Neural cell (in vitro differentiated cells): ENCODE data around the gene CDON. TPM values are rescaled to one million over a fixed set of nuclear protein-coding genes. Genes with fewer than 3 reads are reported as not detected.

Experiments used
- H2AFZ ChIP-seq: fragments of 200-600, 300-800 bp; sonication (generic), shearing (Covaris generic); 2 replicates; pipeline ENCODE4 v1.6.0; 2014; ENCODE audit warnings: low read depth, mild to moderate bottlenecking, antibody characterized with exemption, low read length, moderate library complexity
- H3F3A ChIP-seq: fragments of 200-600 bp; shearing (Covaris generic); 2 replicates; pipeline ENCODE4 v1.6.1; 2016; ENCODE audit warnings: mild to moderate bottlenecking, moderate library complexity, mixed read lengths, antibody characterized with exemption, low read length; ENCODE audit not compliant: insufficient read depth, poor library complexity, severe bottlenecking
- H3K27ac ChIP-seq: fragments of 200-600, 300-800 bp; sonication (generic), shearing (Covaris generic); 2 replicates; pipeline ENCODE4 v1.5.1; 2014; ENCODE audit warnings: mild to moderate bottlenecking, low read length, moderate library complexity
- H3K27me3 ChIP-seq: fragments of 300-800, 200-600 bp; sonication (generic), shearing (Covaris generic); 2 replicates; pipeline ENCODE4 v1.6.0; 2014; ENCODE audit warnings: mild to moderate bottlenecking, low read depth, low read length, moderate library complexity; ENCODE audit not compliant: insufficient read depth
- H3K36me3 ChIP-seq: fragments of 300-800, 200-600 bp; sonication (generic), shearing (Covaris generic); 2 replicates; pipeline ENCODE4 v1.5.1; 2014; ENCODE audit warnings: mild to moderate bottlenecking, antibody characterized with exemption, low read length, moderate library complexity; ENCODE audit not compliant: insufficient read depth
- H3K4me2 ChIP-seq: fragments of 300-800, 200-600 bp; sonication (generic), shearing (Covaris generic); 2 replicates; pipeline ENCODE4 v1.6.0; 2014; ENCODE audit warnings: mild to moderate bottlenecking, low read length
- H3K4me3 ChIP-seq: fragments of 300-800, 200-600 bp; sonication (generic), shearing (Covaris generic); 2 replicates; pipeline ENCODE4 v1.5.1; 2014; ENCODE audit warnings: mild to moderate bottlenecking, low read length, moderate library complexity
- H3K79me2 ChIP-seq: fragments of 200-600 bp; shearing (Covaris generic); replicated peaks from 2 replicates; pipeline ENCODE4 v1.6.0; 2014; ENCODE audit warnings: mild to moderate bottlenecking, low read length, moderate library complexity; ENCODE audit not compliant: insufficient read depth
- H3K9ac ChIP-seq: fragments of 300-800, 200-600 bp; sonication (generic), shearing (Covaris generic); 2 replicates; pipeline ENCODE4 v1.6.1; 2016; ENCODE audit warnings: mild to moderate bottlenecking, low read length, mixed read lengths
- H3K9me2 ChIP-seq: fragments of 200-600 bp; shearing (Covaris generic); 2 replicates; pipeline ENCODE4 v1.6.1; 2016; ENCODE audit warnings: mild to moderate bottlenecking, low read length, mixed read lengths; ENCODE audit not compliant: insufficient read depth
- H3K9me3 ChIP-seq: fragments of 200-600, 300-800 bp; sonication (generic), shearing (Covaris generic); 2 replicates; pipeline ENCODE4 v1.6.1; 2016; ENCODE audit warnings: mild to moderate bottlenecking, mixed run types, low read length, moderate library complexity, mixed read lengths
- H4K20me1 ChIP-seq: fragments of 200-600 bp; shearing (Covaris generic); 2 replicates; pipeline ENCODE4 v1.6.1; 2016; ENCODE audit warnings: mild to moderate bottlenecking, mixed run types; ENCODE audit not compliant: insufficient read depth
- CTCF ChIP-seq: fragments of 450-650 bp; IDR thresholded peaks from 2 replicates; pipeline ENCODE4 v1.5.1; 2014; ENCODE audit warnings: antibody characterized with exemption, mild to moderate bottlenecking, moderate library complexity; ENCODE audit not compliant: poor library complexity, severe bottlenecking
- EP300 ChIP-seq: fragments of 450-650 bp; conservative IDR thresholded peaks from 2 replicates; pipeline ENCODE4 v1.6.1; 2014; ENCODE audit warnings: antibody characterized with exemption, mild to moderate bottlenecking, moderate library complexity; ENCODE audit not compliant: poor library complexity, severe bottlenecking
- EZH2 ChIP-seq: fragments of 200-600, 300-800 bp; shearing (Covaris generic), sonication (generic); IDR thresholded peaks from 2 replicates; pipeline ENCODE4 v1.6.1; 2014; ENCODE audit warnings: antibody characterized with exemption, low read length, borderline replicate concordance, mild to moderate bottlenecking; ENCODE audit not compliant: insufficient read depth, poor library complexity, severe bottlenecking
- MXI1 ChIP-seq: fragments of 450-650 bp; conservative IDR thresholded peaks from 2 replicates; pipeline ENCODE4 v1.6.1; 2014; ENCODE audit warnings: antibody characterized with exemption, mild to moderate bottlenecking; ENCODE audit not compliant: poor library complexity, severe bottlenecking
- POLR2AphosphoS5 ChIP-seq: IDR thresholded peaks from 2 replicates; pipeline ENCODE4 v1.6.1; 2012
- RAD21 ChIP-seq: fragments of 450-650 bp; conservative IDR thresholded peaks from 2 replicates; pipeline ENCODE4 v1.6.1; 2014; ENCODE audit warnings: antibody characterized with exemption, mild to moderate bottlenecking, moderate library complexity
- SMC3 ChIP-seq: fragments of 450-650 bp; conservative IDR thresholded peaks from 2 replicates; pipeline ENCODE4 v1.6.1; 2014; ENCODE audit warnings: antibody characterized with exemption, mild to moderate bottlenecking, moderate library complexity; ENCODE audit not compliant: poor library complexity
- TAF1 ChIP-seq: IDR thresholded peaks from 2 replicates; pipeline ENCODE4 v1.6.1; 2012; ENCODE audit warnings: low read depth
- polyA plus RNA-seq: library from polyadenylated mRNA; depleted of rRNA; stranded (reverse); fragments of >200 nt; gene quantifications from 2 replicates; pipeline ENCODE4 v1.2.3, GENCODE V29; 2014
- TF ChIP-seq, protein P1 (sequence below): IDR thresholded peaks from 2 replicates; pipeline ENCODE4 v1.6.1; 2012; ENCODE audit warnings: borderline replicate concordance

CDON gene
- polyA plus RNA-seq, 1 donor from 2014 or later, result 44.1 TPM

- Histone ChIP-seq H3K4me3 (no peak overlapping the region), H3K9ac (no peak overlapping the region), H3K79me2 (no peaks in the 10 kb centered on the region), H4K20me1 (no peaks in the 10 kb centered on the region), H3K36me3 (peaks cover 13% of the 10 kb centered on the region), H3K4me2 (no peak overlapping the region), H3F3A (no peaks in the 10 kb centered on the region), H2AFZ (no peak overlapping the region), H3K9me2 (no peaks in the 10 kb centered on the region), H3K9me3 (no peaks in the 10 kb centered on the region), H3K27me3 (no peaks in the 10 kb centered on the region), H3K27ac (no peak overlapping the region)
- TF ChIP-seq RAD21 (no peak), CTCF (no peak), TAF1 (no peak)
- TF ChIP-seq, protein P1, sequence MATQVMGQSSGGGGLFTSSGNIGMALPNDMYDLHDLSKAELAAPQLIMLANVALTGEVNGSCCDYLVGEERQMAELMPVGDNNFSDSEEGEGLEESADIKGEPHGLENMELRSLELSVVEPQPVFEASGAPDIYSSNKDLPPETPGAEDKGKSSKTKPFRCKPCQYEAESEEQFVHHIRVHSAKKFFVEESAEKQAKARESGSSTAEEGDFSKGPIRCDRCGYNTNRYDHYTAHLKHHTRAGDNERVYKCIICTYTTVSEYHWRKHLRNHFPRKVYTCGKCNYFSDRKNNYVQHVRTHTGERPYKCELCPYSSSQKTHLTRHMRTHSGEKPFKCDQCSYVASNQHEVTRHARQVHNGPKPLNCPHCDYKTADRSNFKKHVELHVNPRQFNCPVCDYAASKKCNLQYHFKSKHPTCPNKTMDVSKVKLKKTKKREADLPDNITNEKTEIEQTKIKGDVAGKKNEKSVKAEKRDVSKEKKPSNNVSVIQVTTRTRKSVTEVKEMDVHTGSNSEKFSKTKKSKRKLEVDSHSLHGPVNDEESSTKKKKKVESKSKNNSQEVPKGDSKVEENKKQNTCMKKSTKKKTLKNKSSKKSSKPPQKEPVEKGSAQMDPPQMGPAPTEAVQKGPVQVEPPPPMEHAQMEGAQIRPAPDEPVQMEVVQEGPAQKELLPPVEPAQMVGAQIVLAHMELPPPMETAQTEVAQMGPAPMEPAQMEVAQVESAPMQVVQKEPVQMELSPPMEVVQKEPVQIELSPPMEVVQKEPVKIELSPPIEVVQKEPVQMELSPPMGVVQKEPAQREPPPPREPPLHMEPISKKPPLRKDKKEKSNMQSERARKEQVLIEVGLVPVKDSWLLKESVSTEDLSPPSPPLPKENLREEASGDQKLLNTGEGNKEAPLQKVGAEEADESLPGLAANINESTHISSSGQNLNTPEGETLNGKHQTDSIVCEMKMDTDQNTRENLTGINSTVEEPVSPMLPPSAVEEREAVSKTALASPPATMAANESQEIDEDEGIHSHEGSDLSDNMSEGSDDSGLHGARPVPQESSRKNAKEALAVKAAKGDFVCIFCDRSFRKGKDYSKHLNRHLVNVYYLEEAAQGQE, result no peak
Measured at GRCh38 chr11:125978181-125978716, 84.4 kb downstream of the CDON start.

DNA sequence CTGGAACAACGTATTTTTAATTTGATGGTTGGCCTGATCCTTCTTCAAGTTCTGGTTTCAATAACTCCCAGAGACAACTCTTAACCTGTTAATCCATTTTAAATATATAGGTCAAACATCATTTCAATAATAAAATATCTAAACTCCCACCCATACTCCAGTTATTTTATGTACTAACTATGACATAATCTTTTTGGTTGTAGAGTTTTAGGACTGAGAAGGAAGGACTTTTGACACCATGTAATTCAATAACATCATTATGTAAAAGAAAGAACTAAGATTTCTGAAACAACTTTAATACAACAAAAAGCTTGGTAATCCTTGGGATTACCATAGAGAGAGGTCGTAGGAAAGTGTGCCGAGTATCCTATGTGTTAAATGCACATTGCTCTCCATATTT, 85.3 kb downstream of the CDON start:
- H3K27me3 ChIP-seq, result no peaks in the 10 kb centered on the region
- no peaks in the 10 kb centered on the region for H3K9me3 ChIP-seq
- no peak overlapping the region for H3K4me3 ChIP-seq
- H3K36me3 ChIP-seq, result peaks cover 13% of the 10 kb centered on the region
- no peaks in the 10 kb centered on the region for H3K79me2 ChIP-seq
- H3K9me2 ChIP-seq, result no peaks in the 10 kb centered on the region
- H3F3A ChIP-seq, result no peaks in the 10 kb centered on the region
- no peak overlapping the region for H3K4me2 ChIP-seq
- H2AFZ ChIP-seq, result no peak overlapping the region
- no peak overlapping the region for H3K9ac ChIP-seq
- no peak overlapping the region for H3K27ac ChIP-seq
- no peaks in the 10 kb centered on the region for H4K20me1 ChIP-seq
- TF ChIP-seq MXI1, result no peak
- no peak for TF ChIP-seq TAF1
- TF ChIP-seq POLR2AphosphoS5, result no peak
- no peak for TF ChIP-seq CTCF
- TF ChIP-seq, protein P1, result no peak
- no peak for TF ChIP-seq SMC3
- TF ChIP-seq EP300, result no peak
- TF ChIP-seq RAD21, result no peak
- TF ChIP-seq EZH2, result no peak
